GM19023 (cell line): ENCODE data around the gene METTL21A.

Experiments
- ATAC-seq: cut with Tn5 transposase; IDR thresholded peaks from one replicate; pipeline ENCODE4 v1.9.1; 2021; ENCODE audit warnings: mild to moderate bottlenecking, moderate library complexity; ENCODE audit not compliant: unreplicated experiment

The METTL21A gene

GRCh38 chr2:207624185-207625013 lies 795 bp downstream of the METTL21A start:
- ATAC-seq: peak; percentile 39

GRCh38 chr2:207621501-207622039 lies 3.6 kb downstream of the METTL21A start:
- no peak for ATAC-seq

GRCh38 chr2:207619764-207620203 lies 5.4 kb downstream of the METTL21A start:
- ATAC-seq: no peak

GRCh38 chr2:207617011-207617671 lies 8.1 kb downstream of the METTL21A start:
- no peak for ATAC-seq

GRCh38 chr2:207616185-207616584 lies 9.0 kb downstream of the METTL21A start:
- no peak for ATAC-seq

- ATAC-seq: no peak
Observed at GRCh38 chr2:207614824-207615223, 10.4 kb downstream of the METTL21A start.

- ATAC-seq: no peak
Observed at GRCh38 chr2:207612714-207613113, 12.5 kb downstream of the METTL21A start.

- no peak for ATAC-seq
Observed at GRCh38 chr2:207606829-207607228, 18.4 kb downstream of the METTL21A start.

- no peak for ATAC-seq
Observed at GRCh38 chr2:207606399-207606798, 18.8 kb downstream of the METTL21A start.

GRCh38 chr2:207603486-207603885 lies 21.7 kb downstream of the METTL21A start:
- ATAC-seq: no peak

GRCh38 chr2:207601774-207602173 lies 23.4 kb downstream of the METTL21A start:
- no peak for ATAC-seq

GRCh38 chr2:207600231-207600630 lies 25.0 kb downstream of the METTL21A start:
- no peak for ATAC-seq

GRCh38 chr2:207599636-207600035 lies 25.6 kb downstream of the METTL21A start:
- ATAC-seq: no peak

GRCh38 chr2:207594731-207595130 lies 30.5 kb downstream of the METTL21A start:
- no peak for ATAC-seq

- no peak for ATAC-seq
Observed at GRCh38 chr2:207594264-207594663, 30.9 kb downstream of the METTL21A start.

- no peak for ATAC-seq
Observed at GRCh38 chr2:207593277-207593676, 31.9 kb downstream of the METTL21A start.

GRCh38 chr2:207589143-207589542 lies 36.1 kb downstream of the METTL21A start:
- ATAC-seq: no peak

GRCh38 chr2:207587305-207587704 lies 37.9 kb downstream of the METTL21A start:
- ATAC-seq: no peak

- no peak for ATAC-seq
Observed at GRCh38 chr2:207584952-207585351, 40.2 kb downstream of the METTL21A start.

GRCh38 chr2:207571370-207571769 lies 53.8 kb downstream of the METTL21A start:
- ATAC-seq: no peak

- ATAC-seq: no peak
Observed at GRCh38 chr2:207567671-207568070, 57.5 kb downstream of the METTL21A start.
